IMR-90 (cell line): ENCODE data around the gene ZDHHC14. TPM values are rescaled to one million over a fixed set of nuclear protein-coding genes. Genes with fewer than 3 reads are reported as not detected.

Experiments used
- ATAC-seq: fragments of 200-7000 bp; cut with Tn5 transposase; 2 replicates; pipeline ENCODE4 v1.9.1; 2020; ENCODE audit warnings: low read depth, mild to moderate bottlenecking, moderate library complexity
- BruUV-seq: library from RNA; stranded (reverse); fragments of 400-500 nt; replicated peaks from 2 replicates; lab custom pipeline; 2021; lab: Mats Ljungman, UMichigan
- CTCF ChIA-PET: fragments of 300-600 bp; formaldehyde crosslinking; extraction: SDS; loops from one replicate; lab custom pipeline; 2021; ENCODE audit warnings: antibody characterized with exemption; lab: Yijun Ruan, JAX
- POLR2A ChIA-PET: fragments of 300-600 bp; sonication (Branson Sonifier 250); formaldehyde crosslinking; loops from one replicate; lab custom pipeline; 2022; ENCODE audit warnings: antibody characterized with exemption; ENCODE audit not compliant: unreplicated experiment; lab: Charles Lee
- DNase-seq: peaks from one replicate; pipeline ENCODE4 v3.0.0; 2013
- H2AFZ ChIP-seq: replicated peaks from 2 replicates; pipeline ENCODE3; 2013; ENCODE audit warnings: low read length, mild to moderate bottlenecking; ENCODE audit not compliant: poor library complexity
- H2AK5ac ChIP-seq: 2 replicates; pipeline ENCODE4 v1.6.1; 2013; ENCODE audit warnings: low read depth, low read length, inconsistent platforms
- H2AK9ac ChIP-seq: replicated peaks from 2 replicates; pipeline ENCODE3; 2013; ENCODE audit warnings: mild to moderate bottlenecking, low read depth, low read length, moderate library complexity; ENCODE audit not compliant: poor library complexity
- H2BK120ac ChIP-seq: 2 replicates; pipeline ENCODE4 v1.6.1; 2013; ENCODE audit warnings: low read depth, low read length, inconsistent platforms
- H2BK15ac ChIP-seq: 3 replicates; pipeline ENCODE4 v1.6.1; 2013; ENCODE audit warnings: low read depth, low read length, inconsistent platforms
- H2BK20ac ChIP-seq: 2 replicates; pipeline ENCODE4 v1.6.1; 2013; ENCODE audit warnings: low read depth, mild to moderate bottlenecking, inconsistent platforms, low read length, moderate library complexity
- H2BK5ac ChIP-seq: 2 replicates; pipeline ENCODE4 v1.6.1; 2013; ENCODE audit warnings: mild to moderate bottlenecking, low read depth, low read length, inconsistent platforms; ENCODE audit not compliant: poor library complexity, severe bottlenecking
- H3K14ac ChIP-seq: replicated peaks from 2 replicates; pipeline ENCODE4 v1.6.1; 2013; ENCODE audit warnings: low read depth, low read length, inconsistent platforms
- H3K18ac ChIP-seq: 2 replicates; pipeline ENCODE4 v1.6.1; 2013; ENCODE audit warnings: low read depth, low read length, control low read depth
- H3K23ac ChIP-seq: 2 replicates; pipeline ENCODE4 v1.6.1; 2013; ENCODE audit warnings: low read depth, low read length, inconsistent platforms
- H3K27ac ChIP-seq: 2 replicates; pipeline ENCODE4 v1.5.1; 2013; ENCODE audit warnings: mild to moderate bottlenecking, control low read depth, low read length; ENCODE audit not compliant: insufficient read depth
- H3K27me3 ChIP-seq: 2 replicates; pipeline ENCODE4 v1.6.1; 2013; ENCODE audit warnings: low read length; ENCODE audit not compliant: control insufficient read depth, insufficient read depth
- H3K36me3 ChIP-seq: 2 replicates; pipeline ENCODE4 v1.6.1; 2013; ENCODE audit warnings: low read length, mixed read lengths; ENCODE audit not compliant: control insufficient read depth, insufficient read depth
- H3K4ac ChIP-seq: 2 replicates; pipeline ENCODE4 v1.6.1; 2013; ENCODE audit warnings: low read depth, low read length, inconsistent platforms
- H3K4me1 ChIP-seq: 2 replicates; pipeline ENCODE4 v1.6.1; 2013; ENCODE audit warnings: low read length, mixed read lengths; ENCODE audit not compliant: control insufficient read depth, insufficient read depth
- H3K4me2 ChIP-seq: 2 replicates; pipeline ENCODE4 v1.6.1; 2013; ENCODE audit warnings: low read depth, mild to moderate bottlenecking, control low read depth, low read length, moderate library complexity
- H3K4me3 ChIP-seq: 2 replicates; pipeline ENCODE4 v1.5.1; 2013; ENCODE audit warnings: low read depth, mild to moderate bottlenecking, control low read depth, low read length, moderate library complexity; ENCODE audit not compliant: insufficient read depth
- H3K56ac ChIP-seq: 2 replicates; pipeline ENCODE4 v1.6.1; 2013; ENCODE audit warnings: low read length, inconsistent platforms; ENCODE audit not compliant: insufficient read depth; ENCODE audit errors: extremely low read depth
- H3K79me1 ChIP-seq, 2 experiments: 2 replicates each; pipeline ENCODE4 v1.6.1; 2013; ENCODE audit warnings: low read length in 2 of 2, inconsistent platforms in 1 of 2, low read depth in 1 of 2
- H3K9ac ChIP-seq: 2 replicates; pipeline ENCODE4 v1.6.1; 2013; ENCODE audit warnings: low read depth, low read length, control low read depth
- H3K9me1 ChIP-seq: 2 replicates; pipeline ENCODE4 v1.6.1; 2013; ENCODE audit warnings: low read length, inconsistent platforms; ENCODE audit not compliant: insufficient read depth
- H3K9me3 ChIP-seq: 2 replicates; pipeline ENCODE4 v1.6.1; 2013; ENCODE audit warnings: low read length; ENCODE audit not compliant: control insufficient read depth, insufficient read depth
- H4K20me1 ChIP-seq: 2 replicates; pipeline ENCODE4 v1.6.1; 2013; ENCODE audit warnings: low read length, inconsistent platforms; ENCODE audit not compliant: insufficient read depth
- H4K5ac ChIP-seq: 2 replicates; pipeline ENCODE4 v1.6.1; 2013; ENCODE audit warnings: mild to moderate bottlenecking, low read depth, low read length, control low read depth
- H4K8ac ChIP-seq, 2 experiments: 2 replicates each; pipeline ENCODE4 v1.6.1; 2013; ENCODE audit warnings: low read depth in 2 of 2, low read length in 2 of 2, control low read depth in 1 of 2, inconsistent platforms in 1 of 2
- H4K91ac ChIP-seq: 2 replicates; pipeline ENCODE4 v1.6.1; 2013; ENCODE audit warnings: low read depth, low read length, inconsistent platforms; ENCODE audit not compliant: insufficient read depth
- MXI1 ChIP-seq: IDR thresholded peaks from 2 replicates; pipeline ENCODE4 v1.6.1; 2012; ENCODE audit warnings: low read depth, mild to moderate bottlenecking, low read length, moderate library complexity, borderline replicate concordance
- WGBS, 2 experiments: methylation state at CpG; one replicate each; pipeline versions ENCODE4 v1.1.5 to v1.1.7; 2013; ENCODE audit warnings: missing lambda C conversion rate in 2 of 2; ENCODE audit not compliant: insufficient read length in 1 of 2; ENCODE audit errors: extremely low coverage in 2 of 2; 5-methylcytosine and 5-hydroxymethylcytosine counted together
- dilution Hi-C: fragments of 300-500 bp; cut with HindIII; formaldehyde crosslinking; loops from one replicate; pipeline ENCODE4 v1.14.3; 2018; ENCODE audit warnings: low sequenced_read_pairs; ENCODE audit not compliant: unreplicated experiment
- in situ Hi-C: fragments of 300-500 bp; cut with MboI; formaldehyde crosslinking; loops from 3 replicates; pipeline ENCODE4 v1.14.3; 2019; ENCODE audit warnings: low sequenced_read_pairs, inconsistent platforms, mixed read lengths
- intact Hi-C: fragments of 100-400 bp; cut with micrococcal nuclease; formaldehyde crosslinking; loops from 2 replicates; pipeline ENCODE4 v1.10.0; 2022
- polyA plus RNA-seq, 3 experiments: library from polyadenylated mRNA; depleted of rRNA; stranded (reverse); fragments of >200 nt; gene quantifications; 2 replicates each; pipeline ENCODE4 v1.2.3, GENCODE V29; 2012; ENCODE audit warnings: low replicate concordance in 1 of 3
- total RNA-seq: library from RNA; depleted of rRNA; stranded (reverse); fragments of >200 nt; gene quantifications from 2 replicates; pipeline ENCODE4 v1.2.3, GENCODE V29; 2012

The ZDHHC14 gene
- total and polyA plus RNA-seq, 2 of the 4 experiments (the other 2 are of a cell fraction) = 0.90 to 2.0 TPM

DNA sequence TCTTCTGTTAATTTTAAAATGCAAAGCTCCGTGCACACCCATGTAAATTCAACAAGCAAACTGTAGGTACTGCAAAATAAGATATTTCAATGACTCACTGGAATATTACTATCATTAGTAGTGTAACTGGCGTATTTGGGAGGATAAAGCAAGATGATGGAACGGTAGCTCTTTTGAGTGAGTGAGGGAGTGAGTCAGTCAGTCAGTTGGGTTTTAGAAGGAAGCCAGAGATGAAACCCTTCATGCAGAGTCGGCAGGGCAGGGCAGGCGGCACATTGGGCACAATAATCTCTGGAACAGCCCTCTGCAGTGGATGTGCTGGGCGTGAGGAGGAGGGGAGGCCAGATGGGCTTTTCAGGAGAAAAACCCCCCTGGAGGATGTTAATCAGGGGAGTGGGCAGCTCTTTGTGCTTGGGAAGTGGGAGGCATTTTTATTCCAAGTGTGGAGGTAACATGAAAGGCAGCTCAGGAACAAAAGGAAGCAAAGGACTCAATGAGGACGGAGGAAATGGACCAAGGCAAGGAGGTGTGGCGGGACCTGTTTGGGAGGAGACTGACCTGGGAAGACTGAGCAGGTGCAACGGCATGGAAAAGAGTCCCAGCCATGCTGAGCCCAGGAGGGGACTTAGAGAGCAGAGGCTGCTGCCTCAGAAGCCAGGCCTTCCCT is 171.2 kb downstream of the ZDHHC14 start:
- Histone ChIP-seq H4K8ac (no peak overlapping the region), H3K4me3 (no peak overlapping the region), H3K9ac (no peak overlapping the region), H2BK20ac (no peak overlapping the region), H3K56ac (no peak overlapping the region), H3K18ac (no peak overlapping the region), H2BK15ac (no peak overlapping the region), H3K36me3 (no peaks in the 10 kb centered on the region), H3K4me2 (no peak overlapping the region), H3K4me1 (no peaks in the 10 kb centered on the region), H2AK5ac (no peak overlapping the region), H4K5ac (no peak overlapping the region), H2BK120ac (no peak overlapping the region), H2BK5ac (no peak overlapping the region), H3K79me1 (no peaks in the 10 kb centered on the region), H3K23ac (no peak overlapping the region), H4K20me1 (no peaks in the 10 kb centered on the region), H3K27me3 (no peaks in the 10 kb centered on the region; the same call in 1 of the 2 replicates), H3K4ac (no peak overlapping the region), H2AFZ (no peak overlapping the region), H3K14ac (no peak overlapping the region), H2AK9ac (no peak overlapping the region), H3K27ac (no peak overlapping the region), H4K91ac (no peak overlapping the region), H3K9me3 (no peaks in the 10 kb centered on the region), H3K9me1 (no peaks in the 10 kb centered on the region)
- 88% methylated on average over 3 of the region's 9 CpGs; no CpG with 5 or more reads in 1 of the 2 experiments for WGBS, 2 experiments
- POLR2A ChIA-PET = no interaction called here
- in situ Hi-C loops (no loop called here), dilution Hi-C loops (no loop called here), intact Hi-C loops (no loop called here)
- CTCF ChIA-PET = no interaction called here
- no peak for DNase-seq
- BruUV-seq = no TSS peak
- TF ChIP-seq MXI1 = no peak
- no peak for ATAC-seq
